Loucy (cell line): ENCODE results near the gene UBXN6.

ENCODE experiments used
- CTCF ChIP-seq: fragments of 200-600 bp; sonication (generic); conservative IDR thresholded peaks from 2 replicates; pipeline ENCODE4 v1.5.1; 2014; ENCODE audit warnings: mild to moderate bottlenecking, antibody characterized with exemption, low read length
- EZH2phosphoT487 ChIP-seq: fragments of 200-600 bp; IDR thresholded peaks from 2 replicates; pipeline ENCODE4 v1.6.1; 2018; ENCODE audit warnings: antibody characterized with exemption, mild to moderate bottlenecking, moderate library complexity, borderline replicate concordance

- TF ChIP-seq CTCF (no peak), EZH2phosphoT487 (no peak)
Measured at GRCh38 chr19:4447327-4448146, 10.1 kb downstream of the UBXN6 start.
